ENCODE measurements around the gene RIN3.

- TF ChIP-seq POLR2A (IDR thresholded peaks at IDR 0.05) (no peak), CTCF (IDR thresholded peaks at IDR 0.05) (no peak)
Observed at GRCh38 chr14:92577321-92577742, 63.8 kb downstream of the RIN3 start.

Data from Peyer's patch (tissue), 4 donors.